HG02763 (cell line): Measurements from ENCODE around the gene UQCRQ.

Experiments used
- ATAC-seq: cut with Tn5 transposase; IDR thresholded peaks from one replicate; pipeline ENCODE4 v1.9.1; 2021; ENCODE audit warnings: mild to moderate bottlenecking, moderate library complexity; ENCODE audit not compliant: unreplicated experiment

UQCRQ gene

DNA sequence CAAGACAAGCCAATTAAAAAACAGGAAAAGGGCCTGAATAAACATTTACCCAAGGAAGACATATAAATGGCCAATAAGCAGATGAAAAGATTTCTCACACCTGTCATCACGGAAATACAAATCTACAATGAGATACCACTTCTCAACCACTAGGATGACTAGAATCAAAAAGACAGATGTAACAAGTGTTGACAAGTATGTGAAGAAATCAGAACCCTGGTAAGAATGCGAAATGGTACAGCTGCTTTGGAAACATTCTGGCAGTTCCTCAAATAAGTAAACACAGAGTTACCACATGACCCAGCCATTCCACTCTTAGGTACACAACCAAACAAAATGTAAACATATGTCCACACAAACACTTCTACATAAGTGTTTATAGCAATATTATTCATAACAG is 39.5 kb downstream of the UQCRQ start:
- no peak for ATAC-seq

GRCh38 chr5:132907161-132907560 is 40.7 kb downstream of the UQCRQ start:
- ATAC-seq, result no peak

GRCh38 chr5:132909702-132910101 is 43.3 kb downstream of the UQCRQ start:
- ATAC-seq, result no peak

GRCh38 chr5:132915681-132916080 is 49.2 kb downstream of the UQCRQ start:
- ATAC-seq, result no peak

GRCh38 chr5:132916086-132916485 is 49.6 kb downstream of the UQCRQ start:
- no peak for ATAC-seq
